Endothelial cell of umbilical vein (primary cell): ENCODE measurements around the gene MS4A6E. TPM values are rescaled to one million over a fixed set of nuclear protein-coding genes. Genes with fewer than 3 reads are reported as not detected.
A peak's percentile ranks its signal among the peaks of the same experiment; 100 is the strongest.
"Not testable (repeated sequence)": the region's sequence is repeated elsewhere in the genome, so short reads cannot be mapped to it uniquely, and the experiment has no call there.

Source experiments
- BruUV-seq: library from RNA; stranded (reverse); fragments of 400-500 nt; replicated peaks from 2 replicates; lab custom pipeline; 2021; lab: Mats Ljungman, UMichigan
- CTCF ChIA-PET: fragments of 300-600, 350-600 bp; sonication (Branson Sonifier 250); formaldehyde crosslinking; loops from one replicate; lab custom pipeline; 2021; ENCODE audit warnings: antibody characterized with exemption, inconsistent platforms; lab: Charles Lee
- POLR2A ChIA-PET: fragments of 300-600, 350-600 bp; sonication (Branson Sonifier 250); formaldehyde crosslinking; loops from one replicate; lab custom pipeline; 2021; ENCODE audit warnings: antibody characterized with exemption, inconsistent platforms; lab: Charles Lee
- DNase-seq: peaks from one replicate; pipeline ENCODE4 v3.0.0-alpha.2; 2011; ENCODE audit warnings: low read depth, low spot score
- FAIRE-seq: peaks from 2 replicates; lab custom pipeline; 2011; peaks lifted over from hg19 to GRCh38; lab: Jason Lieb, UNC
- H2AFZ ChIP-seq: 2 replicates; pipeline ENCODE4 v1.6.0; 2012; ENCODE audit warnings: low read depth, low read length, control low read depth, inconsistent platforms
- H3K27ac ChIP-seq: 2 replicates; pipeline ENCODE4 v1.5.1; 2011; ENCODE audit warnings: low read depth, mild to moderate bottlenecking, control low read depth, low read length, moderate library complexity; ENCODE audit not compliant: insufficient read depth
- H3K27me3 ChIP-seq, 2 experiments: 2 replicates each; pipeline versions ENCODE4 v1.6.0 to v1.6.1; 2011; ENCODE audit warnings: low read length in 2 of 2, mixed read lengths in 1 of 2; ENCODE audit not compliant: control insufficient read depth in 2 of 2, insufficient read depth in 2 of 2
- H3K36me3 ChIP-seq, 2 experiments: 2 replicates in 1 of 2; 3 replicates in 1 of 2; pipeline ENCODE4 v1.5.1; 2011; ENCODE audit warnings: low read length in 2 of 2, mild to moderate bottlenecking in 1 of 2, moderate library complexity in 1 of 2; ENCODE audit not compliant: control insufficient read depth in 2 of 2, insufficient read depth in 2 of 2; ENCODE audit errors: extremely low read depth in 1 of 2
- H3K4me1 ChIP-seq: 3 replicates; pipeline ENCODE4 v1.5.1; 2011; ENCODE audit warnings: mild to moderate bottlenecking, low read length; ENCODE audit not compliant: control insufficient read depth, insufficient read depth; ENCODE audit errors: extremely low read depth
- H3K4me2 ChIP-seq: 2 replicates; pipeline ENCODE4 v1.6.1; 2011; ENCODE audit warnings: low read length, control low read depth, mixed read lengths; ENCODE audit not compliant: insufficient read depth
- H3K4me3 ChIP-seq, 3 experiments: fragments of 200-600 bp in 1 of 3; sonication (generic), shearing (Covaris generic) in 1 of 3; replicated peaks in 1 of 3; 2 replicates each; pipeline ENCODE4 v1.5.1; 2011 to 2016; ENCODE audit warnings: control low read depth in 3 of 3, low read length in 3 of 3, mild to moderate bottlenecking in 2 of 3, inconsistent platforms in 1 of 3, low read depth in 1 of 3, moderate library complexity in 1 of 3; ENCODE audit not compliant: insufficient read depth in 1 of 3
- H3K79me2 ChIP-seq: 2 replicates; pipeline ENCODE4 v1.6.0; 2012; ENCODE audit warnings: low read length, inconsistent platforms; ENCODE audit not compliant: control insufficient read depth, insufficient read depth
- H3K9ac ChIP-seq: replicated peaks from 2 replicates; pipeline ENCODE3; 2011; ENCODE audit warnings: low read length, control low read depth; ENCODE audit not compliant: insufficient read depth; ENCODE audit errors: extremely low read depth
- H3K9me1 ChIP-seq: replicated peaks from 3 replicates; pipeline ENCODE4 v1.6.0; 2011; ENCODE audit warnings: mild to moderate bottlenecking, low read length; ENCODE audit not compliant: control insufficient read depth, insufficient read depth; ENCODE audit errors: extremely low read depth
- H3K9me3 ChIP-seq: replicated peaks from 2 replicates; pipeline ENCODE4 v1.5.1; 2012; ENCODE audit warnings: low read length, inconsistent platforms; ENCODE audit not compliant: control insufficient read depth, insufficient read depth
- H4K20me1 ChIP-seq: replicated peaks from 2 replicates; pipeline ENCODE3; 2011; ENCODE audit warnings: mild to moderate bottlenecking, low read length; ENCODE audit not compliant: control insufficient read depth, insufficient read depth; ENCODE audit errors: extremely low read depth
- GATA2 ChIP-seq: IDR thresholded peaks from 2 replicates; pipeline ENCODE4 v1.7.0; 2011; ENCODE audit warnings: low read depth, mild to moderate bottlenecking, moderate library complexity, mixed read lengths, low read length; ENCODE audit not compliant: insufficient read length, insufficient read depth
- MYC ChIP-seq: IDR thresholded peaks from one replicate; pipeline ENCODE4 v1.6.1; 2011; ENCODE audit warnings: mild to moderate bottlenecking, low read depth, low read length
- dilution Hi-C: fragments of 300-500 bp; cut with MboI; formaldehyde crosslinking; loops from one replicate; pipeline ENCODE4 v1.15.0; 2019; ENCODE audit warnings: low sequenced_read_pairs; ENCODE audit not compliant: extremely low pct_ligation_motif_present
- intact Hi-C: fragments of 100-400 bp; cut with micrococcal nuclease; formaldehyde crosslinking; loops from one replicate; pipeline ENCODE4 v1.10.0; 2022
- polyA plus RNA-seq, 4 experiments: library from polyadenylated mRNA; depleted of rRNA in 3 of 4; stranded (reverse) in 3 of 4; unstranded in 1 of 4; fragments of >200 nt; gene quantifications; 2 replicates each; pipeline versions ENCODE4 v1.2.1 to v1.2.3, GENCODE V29; 2011 to 2012; ENCODE audit warnings: missing spikeins in 1 of 4
- total RNA-seq: library from RNA; stranded (reverse); gene quantifications from 2 replicates; pipeline ENCODE4 v1.2.3, GENCODE V29; 2021

Gene MS4A6E
- total and polyA plus RNA-seq, 2 donors (not counting 3 experiments of a cell fraction or from before 2014, with no cell fraction given): not detected

- FAIRE-seq (no peak), DNase-seq (no peak)
- Histone ChIP-seq H3K4me1 (peaks cover 10% of the 10 kb centered on the region), H3K27ac (no peak overlapping the region), H3K4me3 (no peak overlapping the region), H3K36me3 (no peaks in the 10 kb centered on the region), H3K9me1 (no peaks in the 10 kb centered on the region), H3K27me3 (no peaks in the 10 kb centered on the region), H3K9ac (no peak overlapping the region), H3K79me2 (no peaks in the 10 kb centered on the region), H2AFZ (no peak overlapping the region), H3K4me2 (no peak overlapping the region), H3K9me3 (no peaks in the 10 kb centered on the region), H4K20me1 (no peaks in the 10 kb centered on the region)
- dilution Hi-C loops (no loop called here), intact Hi-C loops (no loop called here)
- no peak for TF ChIP-seq MYC
- ChIA-PET CTCF (interaction anchor here (1.3 kb wide), 1 partner anchor 81 kb away, joined by 3 read pairs; no protein-coding TSS in a partner anchor), POLR2A (no interaction called here)
- BruUV-seq: no TSS peak
Measured at GRCh38 chr11:60282286-60282685, 44.8 kb upstream of the MS4A6E start.

GRCh38 chr11:60285411-60286126 lies 41.5 kb upstream of the MS4A6E start:
- H2AFZ ChIP-seq, H3K4me3 ChIP-seq, FAIRE-seq, intact Hi-C loops, H3K79me2 ChIP-seq, dilution Hi-C loops, H3K9ac ChIP-seq, H3K4me1 ChIP-seq, H3K9me3 ChIP-seq, POLR2A ChIA-PET, CTCF ChIA-PET, H3K27me3 ChIP-seq, H3K36me3 ChIP-seq, DNase-seq, H3K9me1 ChIP-seq, BruUV-seq, H4K20me1 ChIP-seq, H3K4me2 ChIP-seq: not testable (repeated sequence)
- peak; percentile 61 for TF ChIP-seq GATA2
- H3K27ac ChIP-seq: peak overlapping the region; percentile 50
